ENCODE data around the gene CMTM5.

Gene CMTM5

GRCh38 chr14:23404331-23404900 lies 27.6 kb downstream of the CMTM5 start (continued):
- TF ChIP-seq TSHZ2 (CRISPR knock-in tag; IDR thresholded peaks at IDR 0.05), result no peak

DNA sequence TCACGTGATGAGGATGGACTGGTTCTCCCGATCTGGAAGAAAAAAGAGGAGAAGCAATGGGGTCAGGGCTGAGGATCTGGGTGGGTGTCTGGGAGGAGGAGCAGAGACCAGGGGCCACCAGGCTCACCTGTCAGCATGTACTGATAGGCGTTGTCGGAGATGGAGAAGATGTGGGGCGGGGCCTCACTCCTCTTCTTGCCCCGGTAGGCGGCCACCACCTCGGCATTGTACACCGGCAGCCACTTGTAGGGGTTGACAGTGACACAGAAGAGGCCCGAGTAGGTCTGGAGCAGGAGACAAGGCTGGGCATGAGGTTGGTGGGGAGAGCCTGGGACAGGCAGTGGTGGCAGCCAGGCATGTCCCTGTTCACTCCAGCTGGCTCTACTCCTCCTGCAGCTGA lies 28.2 kb downstream of the CMTM5 start:
- TF ChIP-seq CSRNP3 (CRISPR knock-in tag; IDR thresholded peaks at IDR 0.05), result no peak
- no peak for TF ChIP-seq ISL1 (CRISPR knock-in tag; IDR thresholded peaks at IDR 0.05)
- no peak for ATAC-seq

GRCh38 chr14:23405516-23406025 lies 28.7 kb downstream of the CMTM5 start:
- ATAC-seq, result no peak
- TF ChIP-seq SNAI2 (CRISPR knock-in tag; IDR thresholded peaks at IDR 0.05) (no peak), CSRNP3 (CRISPR knock-in tag; IDR thresholded peaks at IDR 0.05) (no peak)

DNA sequence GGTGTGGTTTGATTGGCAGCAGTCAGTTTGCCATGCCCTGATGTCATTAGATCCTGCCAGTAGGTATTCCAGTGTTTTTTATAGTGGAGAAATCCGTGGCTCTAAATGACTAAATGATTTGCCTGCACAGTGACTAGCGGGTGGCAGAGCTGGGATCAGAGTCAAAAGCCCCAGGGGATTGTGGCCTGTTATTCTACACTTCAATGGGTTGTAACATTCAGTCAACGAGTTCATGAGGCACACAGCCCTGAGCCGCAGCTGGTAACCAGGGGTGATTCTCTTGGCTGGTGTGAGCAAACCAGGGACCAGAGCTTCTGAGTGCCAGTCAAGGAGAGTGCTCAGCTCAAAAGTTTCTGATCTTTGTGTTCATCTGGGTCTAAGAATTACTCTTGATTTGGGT lies 29.4 kb downstream of the CMTM5 start:
- no peak for ATAC-seq
- TF ChIP-seq TSHZ2 (CRISPR knock-in tag; IDR thresholded peaks at IDR 0.05) (no peak), ARNTL (CRISPR knock-in tag; IDR thresholded peaks at IDR 0.05; ENCODE audit: borderline replicate concordance, low read depth) (no peak), POU6F1 (CRISPR knock-in tag; IDR thresholded peaks at IDR 0.05; ENCODE audit: borderline replicate concordance, low read depth) (no peak), ZNF8 (CRISPR knock-in tag; IDR thresholded peaks at IDR 0.05) (no peak), TOX (CRISPR knock-in tag; IDR thresholded peaks at IDR 0.05; ENCODE audit: borderline replicate concordance) (no peak)

- no peak for ATAC-seq
- TF ChIP-seq, protein P1, sequence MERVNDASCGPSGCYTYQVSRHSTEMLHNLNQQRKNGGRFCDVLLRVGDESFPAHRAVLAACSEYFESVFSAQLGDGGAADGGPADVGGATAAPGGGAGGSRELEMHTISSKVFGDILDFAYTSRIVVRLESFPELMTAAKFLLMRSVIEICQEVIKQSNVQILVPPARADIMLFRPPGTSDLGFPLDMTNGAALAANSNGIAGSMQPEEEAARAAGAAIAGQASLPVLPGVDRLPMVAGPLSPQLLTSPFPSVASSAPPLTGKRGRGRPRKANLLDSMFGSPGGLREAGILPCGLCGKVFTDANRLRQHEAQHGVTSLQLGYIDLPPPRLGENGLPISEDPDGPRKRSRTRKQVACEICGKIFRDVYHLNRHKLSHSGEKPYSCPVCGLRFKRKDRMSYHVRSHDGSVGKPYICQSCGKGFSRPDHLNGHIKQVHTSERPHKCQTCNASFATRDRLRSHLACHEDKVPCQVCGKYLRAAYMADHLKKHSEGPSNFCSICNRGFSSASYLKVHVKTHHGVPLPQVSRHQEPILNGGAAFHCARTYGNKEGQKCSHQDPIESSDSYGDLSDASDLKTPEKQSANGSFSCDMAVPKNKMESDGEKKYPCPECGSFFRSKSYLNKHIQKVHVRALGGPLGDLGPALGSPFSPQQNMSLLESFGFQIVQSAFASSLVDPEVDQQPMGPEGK (CRISPR knock-in tag; IDR thresholded peaks at IDR 0.05; ENCODE audit: borderline replicate concordance), result no peak
Measured at GRCh38 chr14:23406725-23407355, 30.0 kb downstream of the CMTM5 start.
